ENCODE measurements around the gene XPOT. TPM values are rescaled to one million over a fixed set of nuclear protein-coding genes. Genes with fewer than 3 reads are reported as not detected.
A peak's percentile ranks its signal among the peaks of the same experiment; 100 is the strongest.

The XPOT gene
- total RNA-seq, 2 experiments from 2014 or later = 39.6 to 40.0 TPM

- Mint-ChIP-seq H3K9me3 (no peaks in the 10 kb centered on the region), H3K36me3 (ENCODE audit: low read depth) (peaks cover 38% of the 10 kb centered on the region), H3K4me1 (ENCODE audit: low read depth) (peaks cover 52% of the 10 kb centered on the region), H3K4me3 (peak overlapping the region; percentile 90), H3K27me3 (no peaks in the 10 kb centered on the region), H3K27ac (peak overlapping the region; percentile 92)
- peak overlapping the region; percentile 99 for H3K4me3 ChIP-seq (ENCODE audit: low read length)
- DNase-seq (peak in 2 of 14 experiments; percentile 44 to 45), ATAC-seq (ENCODE audit: poor library complexity) (no peak)
- ChIA-PET CTCF (no interaction called here), POLR2A (interaction anchor here (1.2 kb wide), 1 partner anchor 10 kb away, joined by 4 read pairs; no protein-coding TSS in a partner anchor)
- peak overlapping the region; percentile 2 to 77 for H3K27ac ChIP-seq (ENCODE audit: low read depth in 1 of 2, low read length in 2 of 2)
- intact Hi-C loops (cut with DNase I, micrococcal nuclease) = loop anchor here (5.0 to 10.0 kb wide), 3 partner anchors 44 to 224 kb away; partner anchors contain the start of gene XPOT (in 1 of the 2)
- no peaks in the 10 kb centered on the region for H3K36me3 ChIP-seq (ENCODE audit: insufficient read depth, low read length)
- no peaks in the 10 kb centered on the region for H3K9me3 ChIP-seq (ENCODE audit: control insufficient read depth in 1 of 2, insufficient read depth in 1 of 2, low read length in 2 of 2)
- no peaks in the 10 kb centered on the region for H3K27me3 ChIP-seq (ENCODE audit: control insufficient read depth in 1 of 2, insufficient read depth in 2 of 2, low read length in 2 of 2)
- peaks cover 23% of the 10 kb centered on the region for H3K4me1 ChIP-seq (ENCODE audit: insufficient read depth, low read length)
- TF ChIP-seq CTCF (IDR thresholded peaks at IDR 0.05) = no peak
Observed at GRCh38 chr12:64450711-64451486, 46.7 kb downstream of the XPOT start.

GRCh38 chr12:64451687-64452558 is 47.7 kb downstream of the XPOT start, which contains the start of gene TBK1:
Gene TBK1, plus strand, starts transcription at chr12:64452120. Its CDS starts 3,751 bp downstream, at chr12:64455871.
- Mint-ChIP-seq H3K9me3 (no peaks in the 10 kb centered on the region), H3K4me1 (ENCODE audit: low read depth) (peaks cover 49% of the 10 kb centered on the region), H3K27me3 (no peaks in the 10 kb centered on the region), H3K27ac (peak within 1 kb of the TSS; percentile 92), H3K4me3 (peak within 1 kb of the TSS; percentile 94), H3K36me3 (ENCODE audit: low read depth) (peaks cover 30% of the 10 kb centered on the region)
- Histone ChIP-seq H3K36me3 (ENCODE audit: insufficient read depth, low read length) (no peaks in the 10 kb centered on the region), H3K4me3 (ENCODE audit: low read length) (peak within 1 kb of the TSS; percentile 99), H3K27me3 (ENCODE audit: control insufficient read depth in 1 of 2, insufficient read depth in 2 of 2, low read length in 2 of 2) (no peaks in the 10 kb centered on the region), H3K27ac (ENCODE audit: low read depth in 1 of 2, low read length in 2 of 2) (peak within 1 kb of the TSS; percentile 79 to 86), H3K9me3 (ENCODE audit: control insufficient read depth in 1 of 2, insufficient read depth in 1 of 2, low read length in 2 of 2) (no peaks in the 10 kb centered on the region), H3K4me1 (ENCODE audit: insufficient read depth, low read length) (peaks cover 28% of the 10 kb centered on the region)
- intact Hi-C loops (cut with DNase I, micrococcal nuclease) = loop anchor here (5.0 to 10.0 kb wide), 3 partner anchors 45 to 223 kb away; partner anchors contain the start of gene XPOT (in 1 of the 2)
- DNase-seq = peak in 13 of 14 experiments; percentile 20 to 80 (median 45)
- peak; percentile 64 for ATAC-seq (ENCODE audit: poor library complexity)
- TF ChIP-seq CTCF (IDR thresholded peaks at IDR 0.05) = no peak
- ChIA-PET CTCF (no interaction called here), POLR2A (no interaction called here)
